ENCODE data around the gene CIT. TPM values are rescaled to one million over a fixed set of nuclear protein-coding genes. Genes with fewer than 3 reads are reported as not detected.

Gene CIT
- total RNA-seq, 1 donor from 2014 or later, result 18.0 TPM

DNA sequence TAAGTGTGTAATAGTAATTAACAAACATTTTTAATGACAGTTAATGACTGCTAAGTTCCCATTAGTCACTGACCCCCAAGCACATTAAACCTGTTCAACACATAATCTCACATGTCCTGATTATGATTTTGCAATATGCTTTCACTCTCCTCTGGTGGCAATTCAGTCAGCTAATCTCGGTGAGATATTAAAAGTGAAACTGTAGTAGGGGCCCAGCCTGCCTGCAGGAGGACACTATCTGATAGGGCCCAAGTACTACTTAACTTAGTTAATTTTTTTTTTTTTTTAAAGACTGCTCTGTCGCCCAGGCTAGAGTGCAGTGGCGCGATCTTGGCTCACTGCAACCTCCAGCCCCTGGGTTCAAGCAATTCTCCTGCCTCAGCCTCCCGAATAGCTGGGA, 48.8 kb downstream of the CIT start:
- no peak overlapping the region for H3K4me3 ChIP-seq
- TF ChIP-seq, protein P1, sequence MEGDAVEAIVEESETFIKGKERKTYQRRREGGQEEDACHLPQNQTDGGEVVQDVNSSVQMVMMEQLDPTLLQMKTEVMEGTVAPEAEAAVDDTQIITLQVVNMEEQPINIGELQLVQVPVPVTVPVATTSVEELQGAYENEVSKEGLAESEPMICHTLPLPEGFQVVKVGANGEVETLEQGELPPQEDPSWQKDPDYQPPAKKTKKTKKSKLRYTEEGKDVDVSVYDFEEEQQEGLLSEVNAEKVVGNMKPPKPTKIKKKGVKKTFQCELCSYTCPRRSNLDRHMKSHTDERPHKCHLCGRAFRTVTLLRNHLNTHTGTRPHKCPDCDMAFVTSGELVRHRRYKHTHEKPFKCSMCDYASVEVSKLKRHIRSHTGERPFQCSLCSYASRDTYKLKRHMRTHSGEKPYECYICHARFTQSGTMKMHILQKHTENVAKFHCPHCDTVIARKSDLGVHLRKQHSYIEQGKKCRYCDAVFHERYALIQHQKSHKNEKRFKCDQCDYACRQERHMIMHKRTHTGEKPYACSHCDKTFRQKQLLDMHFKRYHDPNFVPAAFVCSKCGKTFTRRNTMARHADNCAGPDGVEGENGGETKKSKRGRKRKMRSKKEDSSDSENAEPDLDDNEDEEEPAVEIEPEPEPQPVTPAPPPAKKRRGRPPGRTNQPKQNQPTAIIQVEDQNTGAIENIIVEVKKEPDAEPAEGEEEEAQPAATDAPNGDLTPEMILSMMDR (IDR thresholded peaks at IDR 0.05), result no peak
- no peaks in the 10 kb centered on the region for H3K9me3 ChIP-seq
- ATAC-seq (no peak), DNase-seq (no peak)
- no peaks in the 10 kb centered on the region for H3K36me3 ChIP-seq
- intact Hi-C loops (cut with DNase I), result no loop called here
- no peaks in the 10 kb centered on the region for H3K4me1 ChIP-seq
- no peak overlapping the region for H3K27ac ChIP-seq
- no peaks in the 10 kb centered on the region for H3K27me3 ChIP-seq (ENCODE audit: low read depth)

DNA sequence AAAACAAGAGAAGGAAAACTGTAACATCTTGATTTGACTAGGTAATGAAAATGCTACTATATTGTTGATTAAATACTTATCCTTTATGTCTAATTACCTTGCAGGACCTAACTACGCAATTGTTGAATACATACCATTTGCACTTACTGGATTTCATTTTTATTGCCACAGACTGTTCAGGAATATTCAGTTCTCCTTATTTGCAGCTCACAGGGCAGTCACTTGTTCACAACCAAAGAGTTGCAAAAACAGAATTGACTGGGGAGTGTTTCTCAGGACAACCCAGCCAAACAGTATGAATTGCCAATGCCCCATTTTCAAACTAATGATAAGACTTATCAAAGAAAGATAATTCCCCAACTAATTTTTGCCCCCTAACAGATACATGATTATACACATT, 49.4 kb downstream of the CIT start:
- no peak overlapping the region for H3K4me3 ChIP-seq
- no peaks in the 10 kb centered on the region for H3K9me3 ChIP-seq
- DNase-seq (no peak), ATAC-seq (no peak)
- TF ChIP-seq, protein P1 (IDR thresholded peaks at IDR 0.05), result no peak
- H3K36me3 ChIP-seq, result no peaks in the 10 kb centered on the region
- H3K27me3 ChIP-seq (ENCODE audit: low read depth), result no peaks in the 10 kb centered on the region
- no peaks in the 10 kb centered on the region for H3K4me1 ChIP-seq
- no peak overlapping the region for H3K27ac ChIP-seq
- intact Hi-C loops (cut with DNase I), result no loop called here

DNA sequence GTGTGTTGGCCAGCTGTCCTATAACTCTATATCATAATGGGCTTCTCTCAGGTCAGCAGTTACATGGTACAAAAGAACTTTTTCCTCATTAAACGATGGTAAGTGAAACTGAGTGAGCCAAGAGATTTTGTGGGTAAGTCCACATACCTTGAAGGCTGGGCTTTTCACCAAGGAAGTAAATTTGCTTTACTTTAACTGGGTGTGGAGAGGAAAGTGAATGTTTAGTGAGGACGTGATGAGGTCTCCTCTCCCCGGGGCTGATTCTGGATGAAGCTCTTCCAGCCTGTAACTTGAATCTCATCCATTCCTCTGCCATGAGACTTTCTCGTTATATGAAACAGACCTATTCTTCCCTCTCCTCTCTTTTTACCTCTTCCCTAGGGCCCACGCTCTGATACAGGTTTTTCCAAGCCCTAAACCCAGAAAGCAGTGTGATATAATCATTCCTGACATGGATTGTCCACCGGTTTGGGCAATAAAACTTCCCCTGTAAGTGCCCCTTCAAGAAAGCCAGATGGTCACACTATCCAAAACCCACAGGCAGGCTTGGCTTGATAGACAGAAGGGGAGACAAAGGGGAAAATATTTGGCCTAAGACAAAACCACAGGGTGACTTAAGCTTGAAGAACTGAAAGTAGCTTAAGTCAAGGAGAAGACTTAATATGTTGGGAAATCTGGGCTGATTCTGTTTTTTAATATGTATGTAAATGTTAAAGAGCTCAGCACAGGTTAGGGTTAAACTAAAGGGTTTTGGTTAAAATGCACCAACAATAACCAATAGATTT, 50.3 kb downstream of the CIT start:
- intact Hi-C loops (cut with DNase I), result no loop called here
- ATAC-seq, result no peak
- no peaks in the 10 kb centered on the region for H3K27me3 ChIP-seq (ENCODE audit: low read depth)
- H3K36me3 ChIP-seq, result no peaks in the 10 kb centered on the region
- H3K9me3 ChIP-seq, result no peaks in the 10 kb centered on the region
- DNase-seq, result no peak
- no peak overlapping the region for H3K4me3 ChIP-seq
- TF ChIP-seq, protein P1 (IDR thresholded peaks at IDR 0.05), result no peak
- H3K27ac ChIP-seq, result no peak overlapping the region
- no peaks in the 10 kb centered on the region for H3K4me1 ChIP-seq

DNA sequence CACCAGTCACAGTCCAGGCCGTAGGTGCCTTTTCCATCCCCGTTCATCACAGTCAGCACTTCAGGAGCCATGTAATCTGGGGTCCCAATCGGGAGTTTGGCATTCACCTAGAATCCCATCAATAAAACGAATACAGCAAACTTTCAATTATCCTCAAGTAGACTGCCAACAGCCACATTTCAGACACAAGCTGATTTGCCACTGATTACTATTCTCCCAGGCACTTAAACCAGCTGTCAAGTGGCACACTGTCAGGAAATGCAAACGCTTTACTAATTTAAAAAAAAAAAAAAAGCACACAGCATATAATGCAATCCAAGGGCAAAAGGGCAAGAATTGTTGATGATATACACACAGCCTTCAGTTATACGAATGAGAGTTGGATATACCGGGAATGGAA, 51.9 kb downstream of the CIT start:
- no peaks in the 10 kb centered on the region for H3K36me3 ChIP-seq
- H3K27ac ChIP-seq, result no peak overlapping the region
- H3K9me3 ChIP-seq, result no peaks in the 10 kb centered on the region
- DNase-seq (no peak), ATAC-seq (no peak)
- H3K4me1 ChIP-seq, result no peaks in the 10 kb centered on the region
- no peaks in the 10 kb centered on the region for H3K27me3 ChIP-seq (ENCODE audit: low read depth)
- intact Hi-C loops (cut with DNase I), result no loop called here
- no peak overlapping the region for H3K4me3 ChIP-seq
- TF ChIP-seq, protein P1 (IDR thresholded peaks at IDR 0.05), result no peak

DNA sequence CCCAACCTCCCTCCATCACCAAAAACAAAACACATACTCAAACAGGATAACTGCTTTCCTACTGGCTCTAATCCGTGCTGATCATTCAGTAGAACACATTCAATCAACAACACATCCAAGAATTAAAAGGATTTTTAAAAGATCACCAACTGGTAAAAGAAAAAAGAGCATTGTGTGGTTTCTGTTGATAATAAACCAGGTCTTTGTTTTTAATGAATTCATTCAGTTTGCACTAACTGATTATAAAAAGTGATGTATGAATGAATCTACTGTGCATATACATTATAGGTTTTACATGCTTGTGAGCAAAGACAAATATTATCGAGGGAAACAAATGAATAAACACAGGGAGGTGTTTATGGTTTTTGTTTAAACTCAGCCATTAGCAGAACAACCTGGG, 55.1 kb downstream of the CIT start:
- no peaks in the 10 kb centered on the region for H3K36me3 ChIP-seq
- H3K27me3 ChIP-seq (ENCODE audit: low read depth), result no peaks in the 10 kb centered on the region
- ATAC-seq, result no peak
- no peak for DNase-seq
- H3K9me3 ChIP-seq, result no peaks in the 10 kb centered on the region
- no peak overlapping the region for H3K27ac ChIP-seq
- no peak overlapping the region for H3K4me3 ChIP-seq
- no peaks in the 10 kb centered on the region for H3K4me1 ChIP-seq
- TF ChIP-seq, protein P1 (IDR thresholded peaks at IDR 0.05), result no peak
- intact Hi-C loops (cut with DNase I), result no loop called here

Data from lower lobe of right lung (tissue), 2 donors.